ENCODE results near the gene TMPO. TPM values are rescaled to one million over a fixed set of nuclear protein-coding genes. Genes with fewer than 3 reads are reported as not detected.

The TMPO gene
- total RNA-seq (2022; extraction: Qiagen RNA extraction), result 71.4 to 107 TPM (median 85.9 TPM) in 5 replicates

GRCh38 chr12:98515287-98516110 is at the start of gene TMPO:
Gene TMPO, plus strand, starts transcription at chr12:98515590. Its CDS starts 278 bp downstream, at chr12:98515868.

GRCh38 chr12:98593351-98594049 is 78.1 kb downstream of the TMPO start, which contains the start of gene SLC25A3:
Gene SLC25A3, plus strand, starts transcription at chr12:98593686. Its CDS starts 293 bp downstream, at chr12:98593979.

Other genes starting within 250 kb of the TMPO start
- 747 to 764 TPM (median 762 TPM) in 5 replicates for gene SLC25A3, start 78.1 kb downstream of the TMPO start, total RNA-seq (2022; extraction: Qiagen RNA extraction)
- gene IKBIP, start 129.2 kb downstream of the TMPO start, total RNA-seq (2022; extraction: Qiagen RNA extraction), result 64.8 to 83.7 TPM (median 69.6 TPM) in 5 replicates
- 11.3 to 16.4 TPM (median 13.5 TPM) in 5 replicates for gene APAF1, start 129.7 kb downstream of the TMPO start, total RNA-seq (2022; extraction: Qiagen RNA extraction)